Subcutaneous adipose tissue (tissue), 4 donors: ENCODE measurements around the gene SSBP3. TPM values are rescaled to one million over a fixed set of nuclear protein-coding genes. Genes with fewer than 3 reads are reported as not detected.

ENCODE experiments used
- CTCF ChIP-seq: fragments of 450-650 bp; IDR thresholded peaks from one replicate; pipeline ENCODE4 v1.5.1; 2016; ENCODE audit warnings: low read depth, mild to moderate bottlenecking, control low read depth, antibody characterized with exemption, moderate library complexity
- total RNA-seq, 4 donors: library from RNA; depleted of rRNA; stranded (reverse); fragments of >200 nt; gene quantifications; one replicate each; pipeline ENCODE4 v1.1.0, GENCODE V29; 2016

Gene SSBP3
- total RNA-seq, 4 donors from 2014 or later: 19.7 to 28.1 (median 25.1) TPM

- TF ChIP-seq CTCF: no peak
These were observed 95.5 kb downstream of the SSBP3 start for GRCh38 chr1:54310439-54311328.

- no peak for TF ChIP-seq CTCF
These were observed 96.4 kb downstream of the SSBP3 start for GRCh38 chr1:54309631-54310366.

GRCh38 chr1:54307305-54307704 lies 98.9 kb downstream of the SSBP3 start:
- no peak for TF ChIP-seq CTCF

GRCh38 chr1:54305906-54306514 lies 100.2 kb downstream of the SSBP3 start:
- no peak for TF ChIP-seq CTCF

- no peak for TF ChIP-seq CTCF
These were observed 101.7 kb downstream of the SSBP3 start for GRCh38 chr1:54304518-54304917.

GRCh38 chr1:54302951-54303843 lies 103.0 kb downstream of the SSBP3 start:
- TF ChIP-seq CTCF: no peak
